ENCODE results near the gene CPEB4. TPM values are rescaled to one million over a fixed set of nuclear protein-coding genes. Genes with fewer than 3 reads are reported as not detected.

Gene CPEB4
- total RNA-seq, 1 experiment from 2014 or later = 15.4 TPM

- Histone ChIP-seq H3K4me3 (no peak within 1 kb of the TSS), H3K79me2 (ENCODE audit: low read depth) (no peaks in the 10 kb centered on the region), H2AFZ (no peak within 1 kb of the TSS), H3K9me3 (ENCODE audit: insufficient read depth, low read depth) (no peaks in the 10 kb centered on the region; the same call in 1 of the 2 replicates), H3K36me3 (ENCODE audit: low read depth) (no peaks in the 10 kb centered on the region), H3K9me2 (ENCODE audit: insufficient read depth) (no peaks in the 10 kb centered on the region), H3K27me3 (ENCODE audit: insufficient read depth, low read depth) (peaks cover 22% of the 10 kb centered on the region; the same call in 1 of the 2 replicates), H3F3A (ENCODE audit: insufficient read depth, low read depth) (no peaks in the 10 kb centered on the region), H3K4me1 (replicated peaks; ENCODE audit: insufficient read depth) (no peaks in the 10 kb centered on the region), H3K27ac (no peak within 1 kb of the TSS), H4K20me1 (ENCODE audit: insufficient read depth) (no peaks in the 10 kb centered on the region), H3K4me2 (no peak within 1 kb of the TSS)
- no TSS peak for BruUV-seq (replicated peaks)
- intact Hi-C loops (cut with micrococcal nuclease; ENCODE audit: unreplicated experiment) = no loop called here
- TF ChIP-seq EZH2 (IDR thresholded peaks at IDR 0.05; ENCODE audit: low read depth) (no peak), CTCF (conservative IDR thresholded peaks at IDR 0.05) (no peak)
- DNase-seq = no peak
- ChIA-PET CTCF (no interaction called here), POLR2A (ENCODE audit: unreplicated experiment) (no interaction called here)
Measured at GRCh38 chr5:173988554-173989431, 100.6 kb downstream of the CPEB4 start, which contains the start of gene C5orf47. C5orf47 (plus strand) TSS chr5:173989170; CDS start chr5:173989264, 94 bp downstream.

DNA sequence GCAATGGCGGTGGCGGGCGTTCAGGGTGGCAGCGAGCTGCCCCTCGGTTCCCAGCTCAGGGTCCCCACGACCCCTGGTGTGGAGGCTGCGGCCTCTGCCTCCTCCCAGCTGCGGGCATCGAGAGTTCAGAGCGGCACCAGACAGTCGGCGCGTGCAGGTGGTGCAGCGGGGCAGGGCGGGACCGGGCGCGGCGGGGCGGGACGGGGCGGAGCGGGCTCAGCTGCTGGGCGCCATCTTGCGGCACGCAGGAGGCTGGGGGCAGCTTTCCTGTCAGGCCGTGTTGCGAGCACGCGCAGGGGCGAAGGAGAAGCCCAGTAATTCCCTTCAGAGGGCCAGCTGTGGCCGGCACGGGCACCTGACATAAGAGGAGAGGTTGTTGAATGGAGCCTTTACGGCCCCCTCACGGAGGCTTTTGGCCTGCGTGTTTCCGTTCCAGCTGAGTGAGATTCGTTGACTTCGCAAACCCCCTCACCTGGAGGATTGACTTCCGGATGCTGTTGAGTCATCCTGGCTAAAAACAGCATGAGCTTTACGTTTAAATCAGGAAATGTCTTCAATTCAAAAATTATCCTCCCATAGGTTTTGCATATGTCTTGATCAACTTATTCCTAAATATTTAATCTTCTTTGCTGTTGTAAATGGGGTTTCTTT, 101.4 kb downstream of the CPEB4 start:
- POLR2A ChIA-PET (ENCODE audit: unreplicated experiment) = no interaction called here
- no peak for TF ChIP-seq EZH2 (IDR thresholded peaks at IDR 0.05; ENCODE audit: low read depth)
- TF ChIP-seq CTCF (conservative IDR thresholded peaks at IDR 0.05) = no peak
- BruUV-seq (replicated peaks) = no TSS peak

DNA sequence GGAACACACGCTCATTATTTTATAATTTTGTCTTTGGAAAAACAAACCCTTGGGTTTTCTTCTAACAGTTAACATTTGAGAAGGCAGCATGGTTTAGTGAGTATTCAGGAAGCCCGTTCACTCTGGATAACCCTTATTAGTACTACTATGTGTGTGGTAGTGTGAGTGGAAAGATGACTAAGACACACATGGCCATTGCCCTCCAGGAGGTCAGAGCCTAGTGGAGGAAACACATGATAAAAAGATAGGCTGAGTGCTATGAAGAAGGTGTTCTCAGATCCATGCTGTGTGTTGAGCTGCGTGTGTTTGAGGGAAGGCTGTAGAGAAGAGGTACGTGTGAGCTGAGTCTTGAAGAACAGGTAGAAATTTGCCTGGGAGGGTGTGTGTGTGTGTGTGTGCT, 109.2 kb downstream of the CPEB4 start:
- Histone ChIP-seq H3K9me2 (ENCODE audit: insufficient read depth) (no peaks in the 10 kb centered on the region), H2AFZ (no peak overlapping the region), H3K27ac (no peak overlapping the region), H3K79me2 (ENCODE audit: low read depth) (no peaks in the 10 kb centered on the region), H3K36me3 (ENCODE audit: low read depth) (no peaks in the 10 kb centered on the region), H3K4me2 (no peak overlapping the region), H3F3A (ENCODE audit: insufficient read depth, low read depth) (no peaks in the 10 kb centered on the region), H3K9me3 (ENCODE audit: insufficient read depth, low read depth) (no peaks in the 10 kb centered on the region), H3K27me3 (ENCODE audit: insufficient read depth, low read depth) (peaks cover 70% of the 10 kb centered on the region), H3K4me3 (no peak overlapping the region), H4K20me1 (ENCODE audit: insufficient read depth) (no peaks in the 10 kb centered on the region), H3K4me1 (replicated peaks; ENCODE audit: insufficient read depth) (no peaks in the 10 kb centered on the region)
- no TSS peak for BruUV-seq (replicated peaks)
- ChIA-PET CTCF (no interaction called here), POLR2A (ENCODE audit: unreplicated experiment) (no interaction called here)
- no peak for DNase-seq
- intact Hi-C loops (cut with micrococcal nuclease; ENCODE audit: unreplicated experiment) = no loop called here
- TF ChIP-seq EZH2 (IDR thresholded peaks at IDR 0.05; ENCODE audit: low read depth) (no peak), CTCF (conservative IDR thresholded peaks at IDR 0.05) (no peak)

More for the DNA sequence above, 101.4 kb downstream of the CPEB4 start:
- no peak overlapping the region for H3K4me2 ChIP-seq
- peaks cover 29% of the 10 kb centered on the region; the same call in 1 of the 2 replicates for H3K27me3 ChIP-seq (ENCODE audit: insufficient read depth, low read depth)
- no peaks in the 10 kb centered on the region; the same call in 1 of the 2 replicates for H3K9me3 ChIP-seq (ENCODE audit: insufficient read depth, low read depth)
- no peaks in the 10 kb centered on the region for H3K4me1 ChIP-seq (replicated peaks; ENCODE audit: insufficient read depth)
- CTCF ChIA-PET = no interaction called here
- no peaks in the 10 kb centered on the region for H3K36me3 ChIP-seq (ENCODE audit: low read depth)
- no peaks in the 10 kb centered on the region for H3K79me2 ChIP-seq (ENCODE audit: low read depth)
- H3K4me3 ChIP-seq = no peak overlapping the region
- no peak overlapping the region for H2AFZ ChIP-seq
- no peaks in the 10 kb centered on the region for H3F3A ChIP-seq (ENCODE audit: insufficient read depth, low read depth)
- no peak overlapping the region for H3K27ac ChIP-seq
- DNase-seq = no peak
- H3K9me2 ChIP-seq (ENCODE audit: insufficient read depth) = no peaks in the 10 kb centered on the region
- H4K20me1 ChIP-seq (ENCODE audit: insufficient read depth) = no peaks in the 10 kb centered on the region
- intact Hi-C loops (cut with micrococcal nuclease; ENCODE audit: unreplicated experiment) = no loop called here

Measured in PC-9 (cell line).